SIG-M5 treated with dmso at 0.1 percent for 504 hours (cell line): ENCODE results near the gene TVP23C.

ENCODE experiments used
- DNase-seq: peaks from one replicate; lab custom pipeline; 2025; ENCODE audit not compliant: unreplicated experiment; lab: John Stamatoyannopoulos, UW

Gene TVP23C

DNA sequence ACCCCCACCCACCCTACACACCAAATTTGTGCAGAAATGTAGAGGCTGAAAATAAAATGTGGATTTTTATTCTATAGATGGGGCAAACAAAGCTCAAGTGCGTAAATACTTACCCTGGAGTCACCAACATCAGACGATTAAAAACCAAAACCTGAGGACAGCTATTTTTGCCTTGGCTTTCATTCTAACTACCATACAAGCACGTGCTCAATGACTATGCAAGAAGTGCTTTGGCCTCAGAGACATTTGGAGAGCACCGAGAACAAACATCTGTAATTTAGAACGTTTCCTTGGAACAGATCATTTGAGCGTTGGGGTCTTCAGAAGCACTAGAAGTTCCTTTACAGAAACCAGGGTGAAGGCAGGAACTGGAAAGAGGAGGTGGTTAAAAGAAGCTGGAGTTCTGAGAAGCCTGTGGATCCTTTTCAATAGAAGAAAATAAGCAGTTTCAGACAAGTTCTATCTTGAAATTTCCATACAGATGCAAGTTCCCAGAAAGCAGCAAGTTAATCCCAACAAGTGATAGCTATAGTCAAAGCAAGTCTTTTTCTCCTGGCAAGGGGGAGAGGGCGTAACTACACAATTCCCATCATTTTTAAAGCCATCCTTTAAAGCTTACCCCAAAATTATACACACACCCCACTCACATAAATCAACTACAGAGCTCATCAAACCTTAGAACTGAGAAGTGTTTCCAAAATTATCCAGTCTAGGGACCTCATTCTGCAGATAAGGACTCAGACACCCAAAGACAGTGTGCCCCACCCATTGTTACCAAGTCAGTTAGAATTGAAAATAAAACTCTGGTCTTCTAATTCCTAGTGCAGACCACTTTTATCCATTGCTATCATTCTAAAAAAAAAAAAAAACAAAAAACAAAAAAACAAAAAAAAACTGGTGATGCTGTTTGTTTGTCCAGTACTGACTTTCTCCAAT lies 66.3 kb downstream of the TVP23C start:
- DNase-seq, result no peak

DNA sequence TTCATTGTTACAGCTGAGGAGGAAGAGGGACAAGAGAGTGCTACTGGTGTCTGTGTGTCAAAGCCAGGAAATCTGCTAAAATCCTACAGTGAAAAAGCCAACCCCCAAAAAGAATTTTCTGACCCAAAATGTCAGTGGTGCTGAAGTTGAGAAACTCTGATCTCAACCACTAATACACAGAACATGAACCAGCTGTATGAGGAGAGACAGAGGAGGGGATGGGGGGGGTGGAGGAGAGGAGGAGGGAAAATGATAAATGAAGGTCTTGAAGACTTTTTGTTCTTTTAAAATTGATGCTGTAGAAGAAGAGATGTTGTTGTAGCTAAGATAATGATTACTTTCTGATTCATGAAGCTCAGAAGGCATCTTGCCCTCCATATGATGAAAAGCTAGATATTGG lies 68.5 kb downstream of the TVP23C start:
- no peak for DNase-seq

DNA sequence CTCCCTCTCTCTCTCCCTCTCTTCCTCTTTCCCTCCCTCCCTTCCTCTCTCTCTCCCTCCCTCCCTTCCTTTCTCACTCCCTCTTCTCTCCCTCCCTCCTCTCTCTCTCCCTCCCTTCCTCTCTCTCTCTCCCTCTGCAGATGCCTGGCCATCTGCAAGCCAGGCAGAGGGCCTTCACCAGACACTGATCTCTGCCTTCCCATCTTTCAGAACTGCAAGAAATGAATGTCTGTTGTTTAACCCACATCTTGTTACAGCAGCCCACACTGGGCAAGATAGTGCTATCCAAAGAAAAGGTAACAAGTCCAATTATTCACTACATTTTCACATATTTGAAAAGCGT lies 69.6 kb downstream of the TVP23C start:
- DNase-seq, result no peak

DNA sequence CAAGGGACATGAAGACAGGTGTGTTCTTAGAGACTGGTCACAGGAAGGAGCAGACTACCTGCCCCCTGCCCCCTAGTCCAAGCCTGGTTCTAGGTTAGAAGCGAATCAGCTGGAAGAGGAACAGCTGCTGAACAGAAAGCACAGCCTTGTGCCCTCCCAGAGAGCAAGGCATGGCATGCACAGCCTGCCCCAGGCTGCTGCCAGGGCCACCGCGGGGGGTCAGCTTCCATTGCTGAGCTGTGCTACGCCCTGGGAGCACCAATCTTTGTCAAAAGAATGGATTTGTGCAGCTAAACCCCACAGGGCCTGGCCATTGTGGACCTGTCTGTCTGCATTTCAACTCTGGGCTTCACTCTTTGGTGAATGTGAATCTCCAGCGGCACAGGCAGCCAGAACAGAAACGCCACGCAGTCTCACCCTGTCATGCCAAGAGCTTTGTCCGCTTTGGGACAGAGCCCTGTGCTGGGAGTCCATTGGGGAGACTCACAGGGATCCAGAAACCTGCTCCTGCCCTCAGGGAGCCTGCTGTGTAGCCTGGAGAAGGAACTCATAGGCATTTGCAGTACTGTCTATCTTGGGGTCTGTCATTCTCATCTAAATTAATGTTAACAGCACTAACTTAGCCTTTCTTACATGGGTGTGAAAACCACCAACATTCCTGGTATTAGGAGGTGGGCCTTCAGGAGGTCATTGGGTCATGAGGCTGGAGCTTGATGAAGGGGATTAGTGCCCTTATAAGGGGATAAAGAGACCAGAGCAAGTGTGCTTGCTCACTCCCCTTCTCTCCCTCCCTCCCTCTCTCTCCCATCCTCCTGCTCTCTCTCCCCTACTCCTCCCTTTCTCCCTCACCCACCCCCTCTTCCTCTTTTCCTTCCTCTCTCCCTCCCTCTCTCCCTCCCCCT lies 70.2 kb downstream of the TVP23C start:
- no peak for DNase-seq

DNA sequence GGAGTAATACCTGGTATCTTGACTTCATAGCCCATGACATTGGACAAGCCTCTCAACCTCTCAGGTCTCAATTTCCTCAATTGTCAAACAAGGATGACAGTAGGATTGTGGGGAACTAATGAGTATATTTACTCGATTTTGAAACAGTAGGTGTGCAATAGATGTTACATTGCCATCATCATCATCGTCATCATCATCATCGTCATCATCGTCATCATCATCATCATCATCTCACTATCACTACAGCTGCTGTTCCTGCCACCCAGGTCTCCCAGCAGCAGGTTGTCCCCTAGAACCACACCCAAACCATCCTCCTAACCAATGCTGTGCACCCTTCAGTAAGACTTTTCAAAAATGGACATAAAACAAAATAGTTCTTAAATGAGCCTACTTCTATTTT lies 71.1 kb downstream of the TVP23C start:
- DNase-seq, result no peak

DNA sequence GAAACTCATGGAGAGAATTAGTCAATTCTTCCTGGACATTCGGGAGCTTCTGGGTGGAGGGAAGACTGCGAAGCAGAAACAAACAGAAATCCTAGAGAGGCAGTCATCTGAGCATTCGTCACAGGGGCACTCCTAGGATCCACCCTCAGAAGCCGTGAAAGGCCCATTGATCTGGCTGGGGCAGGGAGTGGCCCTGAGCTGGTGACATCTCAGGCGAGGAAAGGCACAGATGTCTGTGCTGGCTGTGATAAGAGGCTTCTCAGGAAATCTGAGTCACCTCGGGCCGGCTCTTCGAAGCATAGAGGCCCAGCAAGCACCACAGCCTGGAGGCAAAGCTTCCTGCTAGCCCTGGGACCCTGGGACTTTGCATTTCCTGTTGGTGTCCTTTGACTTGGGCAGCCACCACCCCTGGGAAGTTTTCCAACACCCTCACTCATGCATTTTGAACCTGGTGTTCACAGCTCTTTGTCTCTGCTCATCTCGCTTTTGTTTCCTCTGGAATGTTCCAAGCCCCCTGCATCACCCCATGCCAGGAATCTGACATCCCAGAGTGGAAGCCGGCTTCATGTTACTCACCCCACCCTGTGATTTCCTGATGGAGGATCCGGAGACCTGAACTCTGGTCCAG lies 72.5 kb downstream of the TVP23C start:
- no peak for DNase-seq

DNA sequence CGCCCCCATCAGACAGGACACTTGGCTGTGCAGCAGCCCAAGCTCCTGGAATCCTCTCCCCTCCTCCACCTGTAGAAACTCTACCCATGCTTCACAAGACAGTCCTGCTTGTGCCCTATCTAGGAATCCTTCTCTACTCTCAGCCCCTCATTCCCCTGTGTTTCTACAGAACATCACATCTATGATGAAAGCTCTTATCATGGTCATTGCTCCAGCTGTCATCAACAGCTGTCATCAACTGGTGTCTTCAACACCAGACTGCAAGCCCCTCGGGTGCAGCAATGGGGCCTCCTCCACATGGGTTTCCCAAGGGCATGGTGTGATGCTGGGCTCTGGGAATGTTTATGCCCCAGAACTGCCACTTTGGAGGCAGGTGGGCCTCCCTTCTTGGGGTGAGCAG lies 74.7 kb downstream of the TVP23C start:
- no peak for DNase-seq

DNA sequence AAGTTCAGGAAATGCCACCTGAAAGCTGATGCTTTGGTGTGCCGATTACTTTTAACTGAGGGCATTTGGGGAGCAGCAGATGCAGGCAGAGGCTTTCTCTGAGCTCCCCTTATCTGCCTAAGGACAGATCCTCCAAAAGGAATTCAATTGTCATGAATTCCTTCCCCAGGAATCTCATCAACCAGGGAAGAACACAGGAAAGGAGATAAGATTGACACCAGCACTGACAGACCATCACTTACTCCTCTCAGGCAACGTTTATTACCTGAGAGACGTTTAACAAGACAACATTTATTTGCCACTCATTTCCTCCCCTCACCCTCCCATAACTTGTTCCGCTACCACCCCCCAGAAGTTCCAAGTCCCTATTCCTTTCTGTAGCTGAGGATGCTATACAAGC lies 78.2 kb downstream of the TVP23C start:
- DNase-seq, result no peak

DNA sequence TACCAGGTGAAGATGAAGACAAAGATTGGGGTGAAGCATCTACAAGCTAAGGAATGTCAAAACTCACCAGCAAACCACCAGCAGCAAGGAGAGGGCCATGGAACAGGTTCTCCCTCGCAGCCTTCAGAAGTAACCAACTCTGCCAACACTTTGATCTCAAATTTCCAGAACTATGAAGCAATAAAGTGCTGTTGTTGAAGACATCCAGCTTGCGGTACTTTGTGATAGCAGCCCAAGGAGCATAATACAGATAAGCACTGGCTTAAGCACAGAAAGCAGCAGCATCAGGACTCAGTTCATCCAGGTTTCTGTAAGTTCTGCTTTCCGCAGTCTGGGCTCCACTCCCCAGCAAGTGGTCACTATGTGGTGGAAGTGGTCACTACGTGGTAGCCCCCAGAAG lies 79.9 kb downstream of the TVP23C start:
- DNase-seq, result no peak

DNA sequence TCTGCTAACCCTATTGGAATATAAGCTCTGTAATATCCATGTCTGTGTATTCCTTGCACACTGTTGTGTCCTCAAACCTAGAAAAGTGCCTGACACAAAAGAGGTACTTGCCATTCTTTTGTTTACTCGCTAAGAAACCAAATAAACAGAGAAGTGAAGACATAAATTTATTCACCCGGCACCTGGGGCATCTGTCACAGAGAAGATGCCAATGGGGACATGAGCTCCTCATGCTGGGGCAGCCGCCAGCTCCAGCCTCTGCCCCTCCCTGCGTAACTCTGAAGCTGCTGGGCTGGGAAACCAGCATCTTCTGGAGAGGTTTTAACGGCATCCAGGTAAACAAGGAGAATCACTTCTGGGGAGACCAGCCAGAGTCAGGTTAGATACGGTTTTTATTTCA lies 80.8 kb downstream of the TVP23C start:
- DNase-seq, result no peak

DNA sequence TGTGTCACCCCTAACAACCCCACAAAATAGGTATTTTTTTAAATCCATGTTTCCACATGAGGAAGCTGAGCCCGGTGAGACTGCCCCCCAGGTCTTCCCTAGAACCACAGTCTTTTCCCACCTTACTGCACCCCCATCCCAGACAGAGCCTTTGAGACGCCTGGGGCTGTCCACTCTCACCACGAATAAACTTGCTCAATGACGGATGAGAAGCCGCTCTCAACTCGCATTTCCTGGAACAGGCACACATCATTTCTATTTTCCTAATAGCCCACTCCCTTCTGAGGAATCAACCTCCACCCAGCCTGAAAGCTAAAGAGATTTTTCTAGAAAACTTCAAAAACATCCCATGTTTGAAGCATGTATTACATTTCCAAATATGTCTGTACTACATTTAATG lies 81.8 kb downstream of the TVP23C start:
- no peak for DNase-seq

DNA sequence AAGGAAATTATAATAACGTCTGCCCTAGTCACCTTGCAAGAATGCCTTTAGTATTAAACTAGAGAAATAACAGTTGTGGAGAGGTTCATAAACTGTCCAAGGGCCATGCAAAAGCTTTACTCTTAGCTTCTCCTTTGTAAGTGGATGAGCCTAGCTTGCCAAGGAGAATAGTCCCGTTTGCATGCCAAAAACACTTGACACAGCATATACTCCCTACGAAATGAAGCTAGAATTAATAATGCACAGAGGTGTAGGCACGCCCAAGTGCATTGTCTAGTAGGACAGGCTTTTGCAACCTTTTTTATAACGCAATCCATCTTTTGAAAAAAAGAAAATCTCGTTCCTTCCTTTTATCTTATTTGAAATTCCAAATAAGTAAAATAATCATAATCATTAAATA lies 83.1 kb downstream of the TVP23C start:
- DNase-seq, result no peak

DNA sequence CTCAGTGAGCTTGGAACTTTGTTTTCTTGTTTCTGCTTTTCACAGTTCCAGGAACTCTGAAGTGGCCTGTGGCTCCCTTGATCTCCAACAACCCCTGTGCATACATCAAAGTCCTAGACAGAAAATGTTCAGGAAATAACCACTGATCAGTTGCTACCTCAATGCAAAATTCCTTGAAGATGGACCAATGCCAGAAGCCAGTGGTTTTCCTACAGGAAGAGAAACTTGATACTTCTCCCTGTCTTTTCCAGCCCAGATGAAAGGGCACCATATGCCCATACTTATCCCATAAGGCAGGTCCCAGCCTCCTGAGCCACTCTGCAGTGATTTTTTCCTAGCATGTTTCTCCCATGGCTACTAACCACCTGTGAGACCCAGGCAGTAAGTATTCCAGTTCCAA lies 83.6 kb downstream of the TVP23C start:
- DNase-seq, result no peak

DNA sequence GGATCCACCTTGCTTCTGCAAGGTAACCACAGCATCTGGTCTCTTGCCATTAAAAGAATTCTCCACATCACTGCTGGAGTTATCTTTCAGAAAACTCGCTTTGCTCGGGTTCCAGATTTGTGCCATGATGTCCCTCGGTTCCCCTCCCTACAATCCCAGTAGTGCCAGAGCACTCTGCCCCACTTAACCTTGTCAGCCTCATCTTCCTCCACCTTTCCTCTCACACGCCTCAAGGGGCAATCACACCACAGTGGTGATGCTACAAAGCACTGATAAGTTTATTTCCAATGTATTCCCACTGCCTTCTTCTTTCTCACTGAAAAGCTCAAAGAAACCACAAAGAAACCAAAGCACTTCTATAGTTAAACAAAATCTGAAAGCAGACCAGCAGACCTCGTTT lies 84.4 kb downstream of the TVP23C start:
- no peak for DNase-seq

DNA sequence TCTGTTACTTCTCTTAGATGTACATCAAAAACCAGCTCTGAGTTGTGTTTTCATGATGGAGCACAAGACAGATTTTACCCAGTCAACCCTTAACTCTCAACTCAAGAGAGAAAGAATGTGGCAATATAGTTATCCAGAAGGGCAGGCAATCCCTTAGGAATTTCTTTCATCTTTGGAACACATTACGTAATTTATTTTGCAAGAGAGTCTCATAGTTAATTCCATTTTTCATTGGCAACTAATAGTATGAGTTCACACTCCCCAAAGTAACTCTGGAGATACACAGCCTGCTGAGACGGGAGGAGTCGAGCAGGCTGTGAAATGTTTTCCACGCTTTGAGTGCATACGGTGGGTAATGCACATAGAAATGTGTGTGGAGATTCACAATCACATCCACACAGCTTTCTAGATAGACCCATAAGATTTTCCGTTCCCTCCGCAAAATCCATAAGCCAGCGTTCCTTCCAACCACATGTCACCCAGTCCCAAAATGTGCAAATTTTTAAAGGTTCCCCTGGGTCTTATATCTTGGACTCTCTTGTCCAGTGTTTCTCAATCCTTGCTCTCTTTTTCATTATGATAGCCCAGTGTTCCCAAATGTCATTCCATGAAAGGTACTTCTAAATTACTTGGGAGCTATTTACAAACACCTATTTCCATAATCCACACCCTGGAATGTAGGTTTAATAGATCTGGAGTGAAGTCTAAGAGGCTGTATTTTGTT lies 87.5 kb downstream of the TVP23C start:
- DNase-seq, result no peak

DNA sequence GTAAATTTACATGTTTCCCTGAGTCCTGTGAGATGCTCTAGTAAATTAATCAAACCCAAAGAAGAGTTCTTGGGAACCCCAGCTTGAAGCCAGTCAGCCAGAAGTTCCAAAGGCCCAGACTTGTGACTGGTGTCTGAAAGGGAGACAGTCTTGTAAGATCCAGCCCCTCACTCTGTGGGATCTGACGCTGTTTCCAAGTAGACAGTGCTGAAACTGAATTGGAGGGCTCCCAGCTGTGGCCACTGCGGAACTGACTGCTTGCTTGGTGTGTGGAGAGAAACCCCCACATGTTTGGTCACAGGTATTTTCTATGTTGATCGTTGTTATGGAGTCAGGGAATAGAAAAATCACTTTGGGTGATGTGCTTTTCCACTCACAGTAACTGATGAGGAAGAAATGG lies 90.4 kb downstream of the TVP23C start:
- DNase-seq, result no peak

DNA sequence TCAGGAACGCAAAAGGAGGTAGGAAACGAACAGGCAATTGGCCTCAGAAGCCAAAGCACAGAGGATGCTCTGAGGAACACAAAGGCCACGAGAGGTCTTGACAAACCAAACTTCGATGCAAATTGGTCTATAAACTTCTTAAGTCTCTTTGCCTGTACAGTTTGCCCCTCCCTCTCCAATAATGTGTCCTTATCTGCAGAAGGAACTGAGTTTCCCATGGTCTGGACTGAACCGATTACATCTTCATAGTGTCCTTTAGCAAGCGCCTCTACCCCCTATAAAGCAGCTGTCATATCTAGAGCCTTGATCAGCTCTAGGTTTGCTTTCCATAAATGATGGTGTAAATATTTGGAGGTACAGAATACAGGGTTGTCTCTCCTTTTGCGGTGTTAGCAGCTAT lies 92.7 kb downstream of the TVP23C start:
- DNase-seq, result no peak

DNA sequence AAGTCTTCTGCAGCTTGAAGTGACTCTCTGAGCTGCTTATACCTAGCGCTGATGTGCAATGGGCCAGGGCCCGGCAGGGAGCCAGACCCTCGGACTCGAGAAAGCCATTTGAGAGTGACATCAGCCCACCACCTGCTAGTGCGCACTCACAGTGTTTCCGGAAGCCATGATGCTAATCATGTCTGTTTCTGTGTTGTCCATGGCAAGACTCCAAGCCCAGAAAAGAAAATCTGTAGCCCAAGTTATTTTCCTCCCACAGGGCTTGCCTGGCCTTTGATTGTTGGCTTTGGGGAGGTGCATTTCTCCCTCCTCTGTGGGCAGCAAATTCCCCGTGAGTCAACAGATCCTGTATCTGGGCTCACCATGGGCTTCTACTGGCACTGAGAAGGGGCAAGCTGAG lies 94.0 kb downstream of the TVP23C start:
- DNase-seq, result no peak

DNA sequence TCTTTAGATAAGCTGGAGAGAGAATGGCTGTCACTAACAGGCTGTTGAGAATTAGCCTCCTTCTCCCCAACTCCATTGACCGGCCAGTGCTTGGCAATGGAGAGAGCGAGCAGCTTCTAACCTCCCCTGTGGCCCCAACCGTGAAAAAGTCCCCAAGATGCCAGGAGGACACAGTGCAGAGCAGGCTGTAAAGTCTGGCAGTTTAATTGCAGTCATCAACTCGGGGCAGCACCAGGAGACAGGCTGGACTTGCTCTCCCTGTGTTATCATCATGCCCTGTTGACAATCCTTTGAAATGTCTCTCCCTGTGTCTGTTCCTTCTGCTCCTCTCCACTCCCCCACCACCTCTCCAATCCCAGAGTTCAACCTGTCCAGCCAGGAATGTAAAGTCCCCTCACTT lies 95.2 kb downstream of the TVP23C start:
- DNase-seq, result no peak

DNA sequence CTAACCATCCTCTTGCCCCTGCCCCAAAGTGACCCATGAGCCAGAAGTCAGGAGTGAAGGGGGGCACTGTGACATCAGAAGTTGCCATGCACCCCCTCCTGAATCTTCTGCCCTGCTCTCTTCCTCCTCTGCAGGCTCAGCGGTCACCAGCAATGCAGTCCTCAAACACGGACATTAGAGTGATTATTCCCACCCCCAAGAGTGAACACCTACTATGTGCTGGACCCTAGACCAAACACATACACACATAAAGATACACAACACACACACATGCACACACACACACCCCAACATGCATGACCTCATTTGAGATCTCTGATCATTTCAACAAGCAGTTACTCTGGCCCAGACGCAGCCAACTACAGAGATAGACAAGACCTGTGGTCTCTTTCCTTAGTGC lies 95.7 kb downstream of the TVP23C start, which contains the start of gene CDRT4:
Gene CDRT4, minus strand, starts transcription at position 30 of the 400 bp plus-strand sequence. CDS start 27,383 bp downstream, outside the sequence.
- DNase-seq, result no peak

DNA sequence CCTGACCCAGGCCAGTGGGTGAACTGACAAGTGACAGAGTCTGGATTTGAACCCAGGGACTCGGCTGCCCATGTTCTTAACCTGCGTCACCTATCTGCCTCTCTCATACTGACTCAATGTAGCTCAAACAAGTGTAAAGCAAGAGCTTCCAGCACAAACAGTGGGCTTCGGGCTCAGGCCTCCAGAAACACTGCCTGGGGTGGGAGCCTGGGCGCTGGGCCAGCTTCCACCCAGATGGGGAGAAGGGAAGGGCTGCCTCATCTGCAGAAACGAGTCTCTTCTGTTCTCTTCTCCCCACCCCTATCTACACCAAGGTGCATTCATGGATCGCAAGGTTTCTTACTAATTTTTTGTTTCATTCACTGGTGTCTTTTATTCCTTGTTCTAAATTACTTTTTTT lies 97.2 kb downstream of the TVP23C start:
- no peak for DNase-seq
